Body of pancreas (tissue), 4 donors: Measurements from ENCODE around the gene HOXA10. TPM values are rescaled to one million over a fixed set of nuclear protein-coding genes. Genes with fewer than 3 reads are reported as not detected.

Source experiments
- ATAC-seq: fragments of 150-250 bp; one replicate; pipeline ENCODE4 v1.9.1; 2016
- DNase-seq, 4 donors: peaks; one replicate each; pipeline ENCODE4 v3.0.0-alpha.2; 2019
- H3K27ac ChIP-seq, 4 donors: fragments of 200-600 bp; sonication (generic); 1 replicate in 3 of 4; 2 replicates in 1 of 4; pipeline versions ENCODE4 v1.5.1 to v1.6.1; 2016 to 2019; ENCODE audit warnings: mild to moderate bottlenecking in 1 of 4, mixed read lengths in 1 of 4, moderate library complexity in 1 of 4
- H3K27me3 ChIP-seq, 2 donors: fragments of 200-600 bp; sonication (generic); one replicate each; pipeline ENCODE4 v1.6.0; 2016; ENCODE audit warnings: mild to moderate bottlenecking in 1 of 2
- H3K36me3 ChIP-seq, 2 donors: fragments of 200-600 bp; sonication (generic); replicated peaks in 1 of 2; 2 replicates each; pipeline ENCODE4 v1.5.1; 2016; ENCODE audit warnings: low read depth in 2 of 2; ENCODE audit not compliant: insufficient read depth in 1 of 2
- H3K4me1 ChIP-seq: fragments of 200-600 bp; sonication (generic); one replicate; pipeline ENCODE4 v1.6.0; 2016
- H3K4me3 ChIP-seq, 2 donors: fragments of 200-600 bp; sonication (generic); 1 replicate in 1 of 2; 2 replicates in 1 of 2; pipeline ENCODE4 v1.5.1; 2016 to 2019
- H3K9me3 ChIP-seq, 3 donors: fragments of 200-600 bp; sonication (generic); 1 replicate in 2 of 3; 2 replicates in 1 of 3; pipeline ENCODE4 v1.5.1; 2016
- POLR2A ChIP-seq, 3 donors: fragments of 450-650 bp; IDR thresholded peaks; one replicate each; pipeline ENCODE4 v1.6.1; 2016; ENCODE audit warnings: antibody characterized with exemption in 3 of 3, mild to moderate bottlenecking in 2 of 3
- WGBS, 2 donors: methylation state at CpG; one replicate each; pipeline ENCODE4 v1.1.5; 2017; 5-methylcytosine and 5-hydroxymethylcytosine counted together
- intact Hi-C: fragments of 100-400 bp; cut with DNase I; formaldehyde crosslinking; loops from one replicate; pipeline ENCODE4 v1.15.1; 2023
- total RNA-seq, 2 donors: library from RNA; depleted of rRNA; stranded (reverse); fragments of >200 nt; gene quantifications; one replicate each; pipeline ENCODE4 v1.1.0, GENCODE V29; 2016
- TF ChIP-seq, protein P1 (sequence below), 7 experiments: fragments of 450-650 bp in 4 of 7; fragments of 200-600 bp in 3 of 7; sonication (generic) in 3 of 7; IDR thresholded peaks; one replicate each; pipeline ENCODE4 v1.5.1; 2016 to 2019; ENCODE audit warnings: antibody characterized with exemption in 7 of 7

The HOXA10 gene
- total RNA-seq, 2 donors from 2014 or later, result 0.52 TPM; not detected in 1

DNA sequence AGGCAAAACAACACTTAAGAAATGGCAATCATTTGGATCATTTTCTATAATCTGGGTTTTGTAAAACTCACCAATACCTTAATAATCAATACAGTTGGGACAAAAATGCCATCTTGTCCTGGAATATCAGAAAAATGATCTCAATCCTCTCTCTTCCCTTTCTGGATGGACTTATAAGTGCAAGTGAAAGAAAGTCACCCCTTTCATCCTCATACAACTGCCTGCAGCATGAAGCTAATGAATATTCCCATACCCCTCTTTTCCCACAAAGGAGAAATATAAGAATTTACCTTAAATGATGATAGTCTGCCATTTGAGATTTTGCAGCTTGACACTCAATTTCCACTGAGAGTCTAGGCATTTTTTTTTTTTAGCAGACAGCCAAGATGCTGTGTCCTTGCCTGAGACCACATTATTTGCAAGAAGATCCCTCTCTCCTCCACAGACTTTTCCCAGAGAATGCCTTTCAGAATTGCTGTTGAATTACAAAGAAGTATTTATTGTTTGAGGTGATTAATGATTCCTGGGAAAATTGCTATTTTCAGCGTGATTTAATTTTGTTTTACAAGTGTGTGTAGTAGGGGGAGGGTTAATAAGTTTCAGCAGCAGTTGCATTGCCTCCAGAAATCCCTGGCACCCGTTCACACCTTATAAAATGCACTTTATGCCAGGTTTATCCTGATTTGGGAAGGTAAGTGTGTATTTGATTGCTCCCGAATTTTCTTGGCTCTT is 47.4 kb downstream of the HOXA10 start:
- Histone ChIP-seq H3K4me1 (peaks cover 16% of the 10 kb centered on the region), H3K4me3 (no peak overlapping the region), H3K27me3 (peaks cover 0 to 58% of the 10 kb centered on the region in 2 donors), H3K36me3 (no peaks in the 10 kb centered on the region), H3K9me3 (no peaks in the 10 kb centered on the region), H3K27ac (no peak overlapping the region)
- WGBS, 2 donors, result 10 to 19% methylated on average over 3 of the region's 3 CpGs
- TF ChIP-seq POLR2A (IDR thresholded peaks at IDR 0.05), result no peak
- TF ChIP-seq, protein P1, sequence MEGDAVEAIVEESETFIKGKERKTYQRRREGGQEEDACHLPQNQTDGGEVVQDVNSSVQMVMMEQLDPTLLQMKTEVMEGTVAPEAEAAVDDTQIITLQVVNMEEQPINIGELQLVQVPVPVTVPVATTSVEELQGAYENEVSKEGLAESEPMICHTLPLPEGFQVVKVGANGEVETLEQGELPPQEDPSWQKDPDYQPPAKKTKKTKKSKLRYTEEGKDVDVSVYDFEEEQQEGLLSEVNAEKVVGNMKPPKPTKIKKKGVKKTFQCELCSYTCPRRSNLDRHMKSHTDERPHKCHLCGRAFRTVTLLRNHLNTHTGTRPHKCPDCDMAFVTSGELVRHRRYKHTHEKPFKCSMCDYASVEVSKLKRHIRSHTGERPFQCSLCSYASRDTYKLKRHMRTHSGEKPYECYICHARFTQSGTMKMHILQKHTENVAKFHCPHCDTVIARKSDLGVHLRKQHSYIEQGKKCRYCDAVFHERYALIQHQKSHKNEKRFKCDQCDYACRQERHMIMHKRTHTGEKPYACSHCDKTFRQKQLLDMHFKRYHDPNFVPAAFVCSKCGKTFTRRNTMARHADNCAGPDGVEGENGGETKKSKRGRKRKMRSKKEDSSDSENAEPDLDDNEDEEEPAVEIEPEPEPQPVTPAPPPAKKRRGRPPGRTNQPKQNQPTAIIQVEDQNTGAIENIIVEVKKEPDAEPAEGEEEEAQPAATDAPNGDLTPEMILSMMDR (IDR thresholded peaks at IDR 0.05), result no peak
- intact Hi-C loops, result no loop called here
- ATAC-seq (no peak), DNase-seq (no peak)

DNA sequence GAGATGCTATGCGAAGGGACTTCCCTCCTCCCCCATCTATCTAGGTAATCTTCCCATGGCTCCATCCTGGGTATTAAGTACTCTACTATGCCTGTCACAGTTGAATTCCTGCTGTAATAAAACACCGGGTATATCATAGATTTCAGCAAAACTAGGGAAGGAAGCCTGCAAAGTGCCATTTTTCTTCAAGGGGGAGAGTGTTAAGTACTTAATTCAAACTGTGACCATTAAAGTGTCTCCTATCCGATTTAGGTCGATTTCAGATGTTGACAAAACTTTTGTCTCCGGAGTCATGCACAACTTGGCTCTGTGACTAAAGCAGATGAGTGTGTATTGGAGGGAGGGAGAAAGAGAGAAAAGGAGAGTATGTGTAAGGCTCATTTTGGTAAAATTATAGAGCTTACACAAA is 48.1 kb downstream of the HOXA10 start:
- peaks cover 0 to 52% of the 10 kb centered on the region in 2 donors for H3K27me3 ChIP-seq
- intact Hi-C loops, result no loop called here
- H3K4me3 ChIP-seq, result no peak overlapping the region
- ATAC-seq, result no peak
- no peaks in the 10 kb centered on the region for H3K9me3 ChIP-seq
- H3K27ac ChIP-seq, result no peak overlapping the region
- TF ChIP-seq, protein P1 (IDR thresholded peaks at IDR 0.05), result no peak
- no peak for TF ChIP-seq POLR2A (IDR thresholded peaks at IDR 0.05)
- 8 to 23% methylated on average over 5 of the region's 5 CpGs for whole genome bisulfite sequencing, 2 donors
- H3K4me1 ChIP-seq, result peaks cover 14% of the 10 kb centered on the region
- no peak for DNase-seq
- H3K36me3 ChIP-seq, result no peaks in the 10 kb centered on the region

DNA sequence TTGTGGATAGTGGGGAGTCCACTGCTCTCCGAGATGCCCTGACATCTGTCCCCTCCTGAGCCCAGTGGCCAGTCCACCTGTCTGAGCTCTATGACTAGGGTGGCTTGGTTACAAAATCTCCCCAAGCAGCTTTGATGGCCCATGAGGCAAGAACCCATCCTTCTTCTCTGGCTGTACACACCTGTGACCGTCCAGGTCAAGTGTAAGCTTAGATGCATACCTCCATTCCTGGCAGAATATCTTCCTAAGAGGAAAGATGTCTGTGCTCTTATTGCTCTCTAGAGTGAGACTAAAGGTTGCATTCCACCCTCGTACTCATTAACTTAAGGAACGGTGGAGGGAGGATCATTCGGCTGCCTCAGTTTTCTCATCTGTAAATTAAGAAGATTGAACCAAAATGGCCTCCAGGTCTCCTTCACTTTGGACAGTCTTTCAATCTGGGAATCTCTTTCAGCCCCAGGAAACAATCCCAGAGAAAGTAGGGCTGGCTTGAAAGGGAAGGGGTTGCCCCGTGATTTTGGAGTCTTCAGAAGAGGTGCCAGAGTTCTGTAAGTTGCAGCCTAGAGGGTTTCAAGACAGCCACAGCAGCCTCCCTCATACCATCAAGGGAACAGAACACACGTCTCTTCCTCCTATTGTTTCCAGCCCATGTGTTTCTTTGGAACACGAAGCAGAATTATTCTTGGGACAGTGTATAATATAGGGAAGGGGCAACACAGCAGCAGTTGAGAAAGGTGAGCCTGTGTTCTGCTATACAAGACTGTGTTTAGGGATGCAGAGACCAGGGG is 49.0 kb downstream of the HOXA10 start:
- peaks cover 0 to 53% of the 10 kb centered on the region in 2 donors for H3K27me3 ChIP-seq
- H3K27ac ChIP-seq, result no peak overlapping the region
- no peaks in the 10 kb centered on the region for H3K9me3 ChIP-seq
- 19 to 30% methylated on average over 6 to 8 of the region's 8 CpGs for WGBS, 2 donors
- ATAC-seq, result no peak
- H3K4me3 ChIP-seq, result no peak overlapping the region
- intact Hi-C loops, result no loop called here
- no peaks in the 10 kb centered on the region for H3K36me3 ChIP-seq
- DNase-seq, result no peak
- peaks cover 7% of the 10 kb centered on the region for H3K4me1 ChIP-seq
- TF ChIP-seq, protein P1 (IDR thresholded peaks at IDR 0.05), result no peak
- TF ChIP-seq POLR2A (IDR thresholded peaks at IDR 0.05), result no peak

DNA sequence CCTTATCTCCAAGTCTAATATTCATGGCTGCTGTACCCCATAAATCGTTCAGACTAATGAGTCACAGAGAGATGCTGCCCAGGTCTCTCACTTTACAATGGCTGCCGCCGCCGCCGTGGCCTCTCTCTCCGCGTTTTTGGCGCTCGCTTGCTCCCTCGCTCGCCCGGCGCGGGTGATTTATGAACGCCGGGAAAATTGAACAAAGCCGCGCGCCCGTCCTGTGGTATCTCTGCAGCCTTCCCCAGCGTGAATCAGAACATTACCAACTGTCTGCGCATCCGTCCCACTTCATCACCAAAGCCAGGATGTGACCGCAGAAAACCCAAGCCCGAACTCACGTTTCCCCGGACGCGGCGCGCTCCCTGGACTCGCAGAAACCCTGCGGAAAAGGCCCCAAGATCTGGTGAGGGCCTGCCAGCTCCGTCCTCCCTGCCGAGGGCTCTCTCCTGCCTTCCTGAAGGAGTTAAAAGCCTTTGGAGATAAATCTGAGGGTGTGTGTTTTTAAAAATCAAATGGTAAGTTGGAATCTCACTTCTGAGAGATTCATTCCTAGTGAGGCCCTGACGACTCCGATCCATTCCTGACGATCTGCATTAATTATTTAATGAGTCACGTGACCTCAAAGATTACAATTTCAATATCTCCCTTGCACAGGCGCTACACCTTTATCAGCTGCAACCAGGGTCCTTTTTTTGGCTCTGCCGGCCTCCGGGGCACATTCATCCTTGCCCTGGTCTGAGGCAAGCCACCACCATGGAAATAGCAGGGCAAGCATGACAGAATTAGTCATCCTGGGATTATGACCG is 49.8 kb downstream of the HOXA10 start:
- H3K9me3 ChIP-seq, result no peaks in the 10 kb centered on the region
- peaks cover 7% of the 10 kb centered on the region for H3K4me1 ChIP-seq
- peak overlapping the region in 1 of 4 donors; percentile 21 for H3K27ac ChIP-seq
- 19 to 29% methylated on average over 26 to 43 of the region's 43 CpGs for WGBS, 2 donors
- intact Hi-C loops, result no loop called here
- peak; percentile 20 for ATAC-seq
- no peaks in the 10 kb centered on the region for H3K36me3 ChIP-seq
- no peak for TF ChIP-seq POLR2A (IDR thresholded peaks at IDR 0.05)
- TF ChIP-seq, protein P1 (IDR thresholded peaks at IDR 0.05), result no peak
- DNase-seq, result no peak
- H3K27me3 ChIP-seq, result peaks cover 0 to 47% of the 10 kb centered on the region in 2 donors
- no peak overlapping the region for H3K4me3 ChIP-seq
